Measurements from ENCODE around the gene TTYH2.

TTYH2 gene

DNA sequence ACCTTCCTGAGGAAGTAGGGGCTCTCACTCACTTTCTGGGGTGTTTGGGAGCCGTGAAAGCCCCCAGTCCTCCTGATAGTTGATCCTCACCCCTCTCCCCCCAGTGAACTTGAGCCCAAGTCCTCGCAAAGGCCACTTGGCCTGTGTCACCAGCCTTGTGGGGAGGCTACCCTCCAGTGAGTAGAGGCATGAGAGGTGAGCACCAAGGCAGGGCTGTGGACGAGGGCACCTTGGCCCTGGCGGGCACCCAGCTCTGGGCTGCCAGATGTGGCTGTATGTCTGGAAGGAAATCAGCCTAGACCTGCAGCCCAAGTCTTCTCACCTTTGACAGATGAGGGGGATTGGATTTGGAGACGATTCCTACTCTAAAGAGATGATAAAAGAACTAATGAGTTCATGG lies 3.1 kb downstream of the TTYH2 start:
- no peak for DNase-seq

GRCh38 chr17:74217037-74217730 lies 3.8 kb downstream of the TTYH2 start:
- peak; percentile 91 for DNase-seq

DNA sequence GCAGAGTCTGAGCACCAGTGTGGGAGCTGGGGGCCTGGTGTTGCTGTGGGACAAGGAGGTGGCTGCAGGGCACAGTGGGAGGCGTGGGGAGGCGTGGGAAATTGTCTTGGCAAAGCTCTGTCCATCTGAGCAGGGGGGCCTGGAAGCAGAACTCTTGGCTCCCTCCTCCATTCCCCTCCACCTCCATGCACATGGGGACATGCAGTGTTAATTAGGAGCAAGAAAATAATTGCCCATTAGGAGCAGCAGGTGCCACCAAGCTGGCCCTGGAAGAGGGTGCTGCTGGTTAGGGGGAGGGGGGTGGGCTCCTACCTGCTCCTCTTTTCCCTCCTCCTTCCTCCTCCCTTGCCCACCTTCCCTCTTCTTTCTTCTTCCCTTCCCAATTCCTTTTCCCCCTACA lies 4.5 kb downstream of the TTYH2 start:
- DNase-seq: no peak

DNA sequence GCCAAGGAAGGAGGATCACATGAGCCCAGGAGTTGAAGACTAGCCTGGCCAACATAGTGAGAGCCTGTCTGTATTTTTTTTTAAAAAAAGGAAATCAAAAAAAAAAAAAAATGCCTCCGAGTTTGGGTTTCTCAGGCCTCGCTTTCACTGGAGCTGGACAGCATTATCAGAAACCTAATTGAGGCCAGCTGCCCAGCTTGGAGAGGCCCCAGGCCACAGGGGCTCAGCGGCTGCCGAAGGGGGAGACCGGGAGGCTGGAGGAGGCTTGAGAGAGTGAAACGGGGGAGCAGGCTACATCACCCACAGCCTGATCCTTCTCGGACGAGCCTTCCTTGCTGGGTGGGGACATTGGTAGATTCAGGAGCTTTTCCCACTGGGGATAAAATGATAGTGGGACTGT lies 5.1 kb downstream of the TTYH2 start:
- no peak for DNase-seq

DNA sequence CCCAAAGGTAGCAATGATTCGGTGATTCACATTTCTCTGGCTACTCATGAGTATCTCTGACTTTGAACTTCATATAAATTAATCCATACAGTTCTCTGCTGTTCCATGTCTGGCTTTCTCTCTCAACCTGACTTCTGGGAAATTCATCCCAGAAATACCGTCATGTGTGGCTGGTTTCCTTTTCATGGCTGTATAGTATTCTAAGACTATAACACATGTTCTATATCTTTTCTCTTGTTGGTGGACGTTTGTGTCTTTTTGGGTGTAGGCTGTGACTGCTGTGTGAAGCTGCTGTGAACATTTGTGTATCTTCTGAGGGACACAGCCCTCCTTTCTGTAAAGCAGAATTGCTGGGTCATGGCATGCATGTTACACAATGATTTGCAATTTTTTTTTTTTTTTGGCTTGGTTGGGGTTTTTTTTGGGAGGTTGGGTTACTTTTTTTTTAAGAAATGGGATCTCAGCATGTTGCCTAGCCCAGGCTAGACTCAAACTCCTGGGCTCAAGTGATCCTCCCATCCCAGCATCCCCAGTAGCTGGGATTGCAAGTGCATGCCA lies 6.3 kb downstream of the TTYH2 start:
- no peak for DNase-seq

GRCh38 chr17:74220219-74220618 lies 6.8 kb downstream of the TTYH2 start:
- no peak for DNase-seq

DNA sequence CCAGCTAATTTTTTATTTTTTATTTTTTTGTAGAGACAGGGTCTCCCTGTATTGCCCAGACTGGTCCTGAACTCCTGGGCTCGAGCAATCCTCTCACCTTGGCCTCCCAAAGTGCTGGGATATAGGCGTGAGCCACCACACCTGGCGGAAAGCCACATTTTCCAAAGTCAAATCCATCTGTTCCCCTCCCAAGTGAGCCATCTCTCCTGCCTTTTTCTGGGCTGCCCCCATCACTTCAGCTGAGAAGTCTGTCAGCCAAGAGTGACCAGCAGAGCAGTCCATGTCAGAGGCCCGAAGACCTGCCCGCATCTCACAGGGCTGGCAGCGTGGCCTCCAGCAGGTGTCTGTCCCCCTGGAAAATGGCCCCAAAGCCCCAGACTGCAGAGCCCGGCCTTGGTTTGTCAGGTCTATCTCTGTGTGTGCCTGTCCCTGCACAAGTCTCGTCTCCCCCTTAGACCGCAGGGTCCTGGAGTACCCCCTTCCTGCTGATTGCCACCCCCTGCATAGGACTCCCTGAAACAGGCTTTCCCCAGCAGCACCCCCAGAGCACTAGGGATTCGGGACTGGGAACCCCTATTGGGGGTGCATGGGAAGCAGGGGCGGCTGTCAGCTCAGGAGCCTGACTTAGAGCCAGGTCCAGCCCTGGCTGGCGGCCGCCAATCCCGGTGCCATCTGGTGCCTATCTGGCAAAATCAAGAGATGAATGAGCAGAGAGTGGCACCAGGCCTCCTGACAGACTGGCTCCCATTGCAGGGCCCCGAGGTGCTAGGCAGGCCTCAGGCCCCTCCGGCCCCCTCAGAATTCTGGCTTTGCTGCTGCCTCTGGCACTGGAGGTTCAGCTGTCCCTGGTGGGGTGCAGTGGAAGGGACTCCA lies 7.8 kb downstream of the TTYH2 start:
- DNase-seq: peak; percentile 45

DNA sequence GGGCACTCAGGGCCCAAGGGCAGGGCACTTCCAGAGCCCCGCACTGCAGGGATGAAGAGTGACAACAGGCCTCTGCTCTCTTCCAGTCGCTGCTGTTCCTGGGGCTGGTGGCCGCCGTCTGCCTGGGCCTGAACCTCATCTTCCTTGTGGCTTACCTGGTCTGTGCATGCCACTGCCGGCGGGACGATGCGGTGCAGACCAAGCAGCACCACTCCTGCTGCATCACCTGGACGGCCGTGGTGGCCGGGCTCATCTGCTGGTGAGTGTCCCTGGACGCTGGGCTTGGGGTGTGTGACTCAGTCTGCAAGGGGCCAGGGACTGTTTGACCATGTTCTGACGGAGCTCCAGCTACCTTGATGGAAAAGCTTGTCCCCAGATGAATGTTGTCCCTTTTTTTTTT lies 9.0 kb downstream of the TTYH2 start:
- no peak for DNase-seq

GRCh38 chr17:74223901-74224300 lies 10.5 kb downstream of the TTYH2 start:
- DNase-seq: no peak

- DNase-seq: no peak
Observed at GRCh38 chr17:74224959-74225725, 11.8 kb downstream of the TTYH2 start.

- no peak for DNase-seq
Observed at GRCh38 chr17:74226252-74226651, 12.9 kb downstream of the TTYH2 start.

- no peak for DNase-seq
Observed at GRCh38 chr17:74227271-74228080, 14.1 kb downstream of the TTYH2 start.

DNA sequence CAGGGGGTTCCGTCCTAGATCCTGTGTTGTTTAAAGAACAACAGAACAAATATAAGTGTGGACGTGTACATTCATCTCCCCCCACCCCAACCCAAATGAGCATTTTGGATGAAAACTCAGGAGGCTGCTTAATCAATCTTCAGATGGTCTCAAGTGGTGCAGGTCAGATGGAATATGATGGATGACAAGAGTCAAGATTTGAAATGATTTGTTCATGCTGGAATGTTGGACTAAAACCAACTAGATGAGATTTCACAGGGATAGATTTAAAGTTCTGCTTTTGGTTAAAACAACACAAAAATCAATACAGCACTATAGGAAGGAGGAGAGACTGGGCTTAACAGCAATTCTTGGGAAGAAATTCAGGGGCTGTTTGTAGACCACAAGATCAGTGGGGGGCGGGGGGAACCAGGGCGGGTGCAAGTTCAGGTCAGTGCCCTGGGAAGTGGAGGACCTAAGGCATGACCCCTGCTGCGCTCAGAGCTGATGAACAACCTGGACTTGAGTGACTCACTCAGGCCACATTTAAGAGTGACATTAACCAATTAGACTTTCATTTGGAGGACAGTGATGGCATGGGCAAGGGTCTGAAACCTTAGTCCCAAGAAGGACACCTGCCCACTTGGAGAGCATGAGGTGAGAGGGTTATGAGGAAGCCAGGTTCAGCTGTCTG lies 15.1 kb downstream of the TTYH2 start:
- no peak for DNase-seq

DNA sequence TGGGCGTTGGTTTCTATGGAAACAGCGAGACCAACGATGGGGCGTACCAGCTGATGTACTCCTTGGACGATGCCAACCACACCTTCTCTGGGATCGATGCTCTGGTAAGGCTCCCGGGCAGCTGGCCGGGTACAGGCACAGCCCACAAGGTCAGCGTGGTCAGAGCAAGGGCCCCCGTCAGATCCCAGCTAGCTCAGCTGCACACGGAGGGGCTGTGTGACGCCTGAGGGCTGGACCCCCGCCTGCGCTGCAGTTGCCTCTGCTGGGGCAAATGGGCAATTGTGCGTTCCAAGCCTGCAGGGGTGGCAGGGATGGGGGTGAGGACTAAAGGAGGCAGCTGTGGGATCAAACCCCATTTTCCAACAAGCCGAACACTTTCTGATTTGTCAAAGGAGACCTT lies 17.5 kb downstream of the TTYH2 start:
- no peak for DNase-seq

GRCh38 chr17:74231928-74232907 lies 18.8 kb downstream of the TTYH2 start:
- no peak for DNase-seq

- no peak for DNase-seq
Observed at GRCh38 chr17:74233937-74234336, 20.6 kb downstream of the TTYH2 start.

- DNase-seq: no peak
Observed at GRCh38 chr17:74234486-74234885, 21.1 kb downstream of the TTYH2 start.

GRCh38 chr17:74235040-74235581 lies 21.7 kb downstream of the TTYH2 start:
- DNase-seq: no peak

DNA sequence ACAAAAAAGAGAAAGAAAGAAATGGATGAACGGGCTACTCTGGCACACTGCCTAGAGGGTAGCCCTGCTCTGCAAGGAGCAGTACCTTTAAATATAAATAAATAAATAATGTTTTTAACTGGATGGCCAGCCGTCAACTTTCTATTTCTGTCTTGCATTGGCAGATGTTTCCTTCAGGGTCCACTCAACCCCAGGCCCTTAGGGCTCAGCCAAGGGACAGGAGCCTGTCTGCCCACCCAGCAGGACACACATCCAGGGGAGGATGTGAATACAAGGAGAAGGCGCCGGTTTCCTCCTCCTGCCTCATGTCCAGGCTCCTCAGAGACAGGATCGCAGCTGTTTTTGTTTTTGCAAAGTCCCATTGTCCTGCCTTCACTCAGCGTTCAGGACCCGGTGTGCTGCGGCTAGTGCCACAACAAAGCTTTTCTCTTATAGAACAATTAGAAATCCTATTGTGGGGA lies 22.6 kb downstream of the TTYH2 start:
- no peak for DNase-seq

DNA sequence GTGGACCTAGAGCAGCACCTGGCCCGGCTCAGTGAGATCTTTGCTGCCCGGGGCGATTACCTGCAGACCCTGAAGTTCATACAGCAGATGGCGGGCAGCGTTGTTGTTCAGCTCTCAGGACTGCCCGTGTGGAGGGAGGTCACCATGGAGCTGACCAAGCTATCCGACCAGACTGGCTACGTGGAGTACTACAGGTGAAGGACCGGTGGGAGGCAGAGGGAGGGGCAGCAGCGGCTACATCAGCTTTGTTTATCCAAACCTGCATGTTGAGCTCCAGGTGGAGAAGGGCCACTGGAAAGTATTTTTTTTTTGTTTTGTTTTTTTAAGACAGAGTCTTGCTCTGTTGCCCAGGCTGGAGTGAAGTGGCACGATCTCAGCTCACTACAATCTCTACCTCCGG lies 23.9 kb downstream of the TTYH2 start:
- no peak for DNase-seq
